Omental fat pad (tissue), 4 donors: ENCODE results near the gene HSD11B2. TPM values are rescaled to one million over a fixed set of nuclear protein-coding genes. Genes with fewer than 3 reads are reported as not detected.

Experiments used
- ATAC-seq: fragments of 150-250 bp; one replicate; pipeline ENCODE4 v1.9.1; 2016; ENCODE audit warnings: mild to moderate bottlenecking, moderate library complexity; ENCODE audit not compliant: low FRiP score
- DNase-seq: peaks from one replicate; pipeline ENCODE4 v3.0.0-alpha.2; 2019; ENCODE audit warnings: low spot score
- total RNA-seq, 4 donors: library from RNA; depleted of rRNA; stranded (reverse); fragments of >200 nt; gene quantifications; one replicate each; pipeline ENCODE4 v1.1.0, GENCODE V29; 2016
- TF ChIP-seq, protein P1 (sequence below), 3 donors: fragments of 450-650 bp; IDR thresholded peaks; one replicate each; pipeline ENCODE4 v1.5.1; 2016 to 2017; ENCODE audit warnings: antibody characterized with exemption in 3 of 3, mild to moderate bottlenecking in 3 of 3, moderate library complexity in 2 of 3

Gene HSD11B2
- total RNA-seq, 4 donors from 2014 or later: 1.7 to 2.7 (median 2.0) TPM; not detected in 1

GRCh38 chr16:67430504-67430976, 381 bp upstream of the HSD11B2 start:
- no peak for DNase-seq
- TF ChIP-seq, protein P1, sequence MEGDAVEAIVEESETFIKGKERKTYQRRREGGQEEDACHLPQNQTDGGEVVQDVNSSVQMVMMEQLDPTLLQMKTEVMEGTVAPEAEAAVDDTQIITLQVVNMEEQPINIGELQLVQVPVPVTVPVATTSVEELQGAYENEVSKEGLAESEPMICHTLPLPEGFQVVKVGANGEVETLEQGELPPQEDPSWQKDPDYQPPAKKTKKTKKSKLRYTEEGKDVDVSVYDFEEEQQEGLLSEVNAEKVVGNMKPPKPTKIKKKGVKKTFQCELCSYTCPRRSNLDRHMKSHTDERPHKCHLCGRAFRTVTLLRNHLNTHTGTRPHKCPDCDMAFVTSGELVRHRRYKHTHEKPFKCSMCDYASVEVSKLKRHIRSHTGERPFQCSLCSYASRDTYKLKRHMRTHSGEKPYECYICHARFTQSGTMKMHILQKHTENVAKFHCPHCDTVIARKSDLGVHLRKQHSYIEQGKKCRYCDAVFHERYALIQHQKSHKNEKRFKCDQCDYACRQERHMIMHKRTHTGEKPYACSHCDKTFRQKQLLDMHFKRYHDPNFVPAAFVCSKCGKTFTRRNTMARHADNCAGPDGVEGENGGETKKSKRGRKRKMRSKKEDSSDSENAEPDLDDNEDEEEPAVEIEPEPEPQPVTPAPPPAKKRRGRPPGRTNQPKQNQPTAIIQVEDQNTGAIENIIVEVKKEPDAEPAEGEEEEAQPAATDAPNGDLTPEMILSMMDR (IDR thresholded peaks at IDR 0.05): no peak
- peak; percentile 32 for ATAC-seq

DNA sequence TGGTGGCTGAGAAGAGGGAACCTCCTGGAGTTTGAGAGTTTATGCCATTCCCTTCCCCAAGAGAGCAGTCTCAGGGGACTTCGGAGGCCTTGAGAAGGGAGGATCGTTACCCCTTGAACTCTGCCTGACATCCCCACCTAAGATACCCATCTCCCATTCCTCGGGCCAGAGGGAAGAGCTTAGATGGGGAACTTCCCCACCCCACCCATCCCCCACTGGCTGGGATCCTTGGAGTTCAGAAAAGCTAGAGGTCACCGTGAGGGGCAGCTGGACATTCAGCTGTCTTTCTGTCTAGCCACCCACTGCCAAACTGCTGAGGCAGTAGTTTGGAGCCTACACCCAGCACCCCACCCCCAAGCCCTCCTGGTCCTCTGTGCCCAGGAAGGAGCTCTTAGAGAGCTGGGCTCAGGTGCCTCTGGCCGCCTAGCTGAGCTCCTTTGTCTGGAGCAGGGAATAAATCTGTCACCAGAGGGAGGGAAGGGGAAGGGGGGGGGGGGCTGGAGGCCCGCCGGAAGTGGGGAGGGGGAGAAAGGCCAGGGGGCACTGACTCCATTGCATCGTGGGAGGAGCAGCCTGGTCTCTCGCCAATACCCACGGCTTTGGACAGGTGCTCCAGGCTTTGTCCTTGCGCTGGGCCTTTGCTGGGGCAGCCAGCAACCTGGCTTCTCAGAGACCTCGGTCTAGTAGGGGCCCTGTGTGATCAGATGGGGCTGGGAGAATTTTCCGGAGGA, 1.0 kb downstream of the HSD11B2 start:
- TF ChIP-seq, protein P1 (IDR thresholded peaks at IDR 0.05): no peak
- no peak for DNase-seq
- no peak for ATAC-seq

GRCh38 chr16:67432506-67432890, 1.6 kb downstream of the HSD11B2 start:
- ATAC-seq (no peak), DNase-seq (no peak)

DNA sequence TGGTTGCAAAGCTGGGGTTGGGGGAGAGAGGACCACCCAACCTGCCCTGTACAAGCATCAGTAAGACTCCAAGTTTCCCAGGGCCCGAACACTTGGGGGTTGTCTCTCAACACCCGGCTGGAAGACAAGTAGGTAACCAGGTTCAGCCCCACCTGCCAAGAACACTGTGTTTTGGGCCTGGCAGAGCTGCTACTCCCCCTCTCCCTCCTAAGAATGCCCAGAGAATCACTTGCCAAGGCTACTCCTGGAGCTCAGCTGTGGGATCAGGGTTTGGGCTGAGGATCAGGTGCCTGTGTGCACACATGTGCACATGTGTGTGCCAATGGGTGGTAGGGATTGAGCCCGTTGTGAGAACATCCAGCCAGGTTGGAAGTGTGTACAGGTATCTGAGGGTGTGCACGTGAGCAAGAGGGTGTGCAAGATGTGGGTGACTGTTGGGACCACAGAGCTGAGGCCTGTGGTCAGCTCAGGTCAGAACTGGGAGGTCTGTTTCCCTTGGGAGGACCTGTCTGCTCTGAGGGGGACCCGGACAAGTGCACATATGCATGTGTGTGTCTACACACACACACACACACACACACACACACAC, 2.3 kb downstream of the HSD11B2 start:
- no peak for DNase-seq
- no peak for ATAC-seq
- TF ChIP-seq, protein P1 (IDR thresholded peaks at IDR 0.05): no peak

More at GRCh38 chr16:67432506-67432890, 1.6 kb downstream of the HSD11B2 start:
- TF ChIP-seq, protein P1 (IDR thresholded peaks at IDR 0.05): no peak

DNA sequence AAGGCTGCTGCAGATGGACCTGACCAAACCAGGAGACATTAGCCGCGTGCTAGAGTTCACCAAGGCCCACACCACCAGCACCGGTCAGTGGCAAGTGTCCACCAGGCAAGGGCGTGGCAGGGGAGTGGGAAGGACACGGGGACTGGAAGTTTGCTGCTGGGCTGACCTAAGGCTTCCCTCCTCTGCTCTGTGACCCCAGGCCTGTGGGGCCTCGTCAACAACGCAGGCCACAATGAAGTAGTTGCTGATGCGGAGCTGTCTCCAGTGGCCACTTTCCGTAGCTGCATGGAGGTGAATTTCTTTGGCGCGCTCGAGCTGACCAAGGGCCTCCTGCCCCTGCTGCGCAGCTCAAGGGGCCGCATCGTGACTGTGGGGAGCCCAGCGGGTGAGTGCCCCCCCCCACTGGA, 4.8 kb downstream of the HSD11B2 start:
- no peak for ATAC-seq
- TF ChIP-seq, protein P1 (IDR thresholded peaks at IDR 0.05): no peak
- DNase-seq: no peak

GRCh38 chr16:67436640-67437193, 5.8 kb downstream of the HSD11B2 start:
- TF ChIP-seq, protein P1 (IDR thresholded peaks at IDR 0.05): no peak
- ATAC-seq (no peak), DNase-seq (no peak)
